Neuronal stem cell (in vitro differentiated cells): ENCODE data around the gene KCNK1.

Experiments used
- DNase-seq: peaks from one replicate; pipeline ENCODE4 v3.0.0-alpha.2; 2013; ENCODE audit warnings: low spot score
- H2AFZ ChIP-seq: one replicate; pipeline ENCODE4 v1.6.1; 2013; ENCODE audit warnings: mild to moderate bottlenecking, low read length, inconsistent platforms
- H2AK5ac ChIP-seq: 2 replicates; pipeline ENCODE4 v1.6.1; 2013; ENCODE audit warnings: low read depth, mild to moderate bottlenecking, inconsistent platforms, low read length, moderate library complexity, mixed read lengths
- H2BK120ac ChIP-seq: 2 replicates; pipeline ENCODE4 v1.6.1; 2013; ENCODE audit warnings: low read depth, mild to moderate bottlenecking, inconsistent platforms, low read length, moderate library complexity, mixed read lengths
- H2BK12ac ChIP-seq: one replicate; pipeline ENCODE4 v1.6.1; 2013; ENCODE audit warnings: low read length, inconsistent platforms
- H2BK15ac ChIP-seq: 2 replicates; pipeline ENCODE4 v1.6.1; 2013; ENCODE audit warnings: mild to moderate bottlenecking, low read length, inconsistent platforms, mixed read lengths
- H2BK5ac ChIP-seq: one replicate; pipeline ENCODE4 v1.6.1; 2013; ENCODE audit warnings: inconsistent platforms, mild to moderate bottlenecking, low read length, moderate library complexity
- H3K14ac ChIP-seq: one replicate; pipeline ENCODE4 v1.6.1; 2013; ENCODE audit warnings: low read length, inconsistent platforms
- H3K18ac ChIP-seq: 2 replicates; pipeline ENCODE4 v1.6.1; 2013; ENCODE audit warnings: low read length, inconsistent platforms
- H3K23ac ChIP-seq: 2 replicates; pipeline ENCODE4 v1.6.1; 2013; ENCODE audit warnings: low read depth, mild to moderate bottlenecking, mixed read lengths, low read length, inconsistent platforms; ENCODE audit not compliant: poor library complexity
- H3K27ac ChIP-seq: replicated peaks from 3 replicates; pipeline ENCODE4 v1.5.1; 2013; ENCODE audit warnings: low read length, inconsistent platforms
- H3K27me3 ChIP-seq, 3 experiments: 2 replicates each; pipeline ENCODE4 v1.6.1; 2013; ENCODE audit warnings: low read length in 3 of 3, mild to moderate bottlenecking in 2 of 3, inconsistent platforms in 1 of 3, low read depth in 1 of 3, mixed read lengths in 1 of 3, moderate library complexity in 1 of 3; ENCODE audit not compliant: control insufficient read depth in 3 of 3, insufficient read depth in 3 of 3
- H3K36me3 ChIP-seq, 2 donors: replicated peaks in 1 of 2; 2 replicates each; pipeline ENCODE4 v1.6.1; 2013; ENCODE audit warnings: low read length in 2 of 2; ENCODE audit not compliant: control insufficient read depth in 2 of 2, insufficient read depth in 2 of 2
- H3K4ac ChIP-seq: 2 replicates; pipeline ENCODE4 v1.6.1; 2013; ENCODE audit warnings: inconsistent platforms, mild to moderate bottlenecking, low read length, moderate library complexity
- H3K4me1 ChIP-seq, 2 donors: 1 replicate in 1 of 2; 2 replicates in 1 of 2; pipeline ENCODE4 v1.6.1; 2013; ENCODE audit warnings: low read length in 2 of 2, low read depth in 1 of 2; ENCODE audit not compliant: control insufficient read depth in 2 of 2, insufficient read depth in 1 of 2
- H3K4me2 ChIP-seq: one replicate; pipeline ENCODE4 v1.6.1; 2013; ENCODE audit warnings: mild to moderate bottlenecking, low read length, inconsistent platforms; ENCODE audit not compliant: insufficient read depth, poor library complexity, severe bottlenecking
- H3K4me3 ChIP-seq, 2 donors: 2 replicates each; pipeline ENCODE4 v1.5.1; 2013; ENCODE audit warnings: low read length in 2 of 2, mild to moderate bottlenecking in 2 of 2, inconsistent platforms in 1 of 2, moderate library complexity in 1 of 2
- H3K79me1 ChIP-seq: one replicate; pipeline ENCODE4 v1.6.1; 2013; ENCODE audit warnings: low read depth, mild to moderate bottlenecking, inconsistent platforms, low read length, moderate library complexity
- H3K9ac ChIP-seq: one replicate; pipeline ENCODE4 v1.6.1; 2013; ENCODE audit warnings: mild to moderate bottlenecking, low read depth, low read length, inconsistent platforms; ENCODE audit not compliant: poor library complexity
- H3K9me3 ChIP-seq, 2 donors: replicated peaks in 1 of 2; 2 replicates each; pipeline versions ENCODE3 to v1.6.1; 2013; ENCODE audit warnings: low read length in 2 of 2, mild to moderate bottlenecking in 2 of 2, inconsistent platforms in 1 of 2, low read depth in 1 of 2, mixed read lengths in 1 of 2, moderate library complexity in 1 of 2; ENCODE audit not compliant: control insufficient read depth in 2 of 2, insufficient read depth in 1 of 2
- H4K8ac ChIP-seq: one replicate; pipeline ENCODE4 v1.6.1; 2013; ENCODE audit warnings: low read depth, mild to moderate bottlenecking, inconsistent platforms, low read length, moderate library complexity
- H4K91ac ChIP-seq: one replicate; pipeline ENCODE4 v1.6.1; 2013; ENCODE audit warnings: low read length, low read depth, mild to moderate bottlenecking, inconsistent platforms; ENCODE audit not compliant: poor library complexity
- WGBS, 2 donors: extraction: QIAGEN DNeasy Blood & Tissue Kit; methylation state at CpG; one replicate each; pipeline ENCODE4 v1.1.7; 2013; ENCODE audit warnings: missing lambda C conversion rate in 2 of 2, mixed read lengths in 1 of 2; ENCODE audit not compliant: insufficient read length in 2 of 2, insufficient replicate concordance in 1 of 2; ENCODE audit errors: extremely low coverage in 2 of 2; 5-methylcytosine and 5-hydroxymethylcytosine counted together

The KCNK1 gene

GRCh38 chr1:233657466-233657865, 43.6 kb downstream of the KCNK1 start:
- no CpG with 5 or more reads among the region's 2 CpGs for WGBS, 2 donors

GRCh38 chr1:233659495-233659894, 45.6 kb downstream of the KCNK1 start:
- Histone ChIP-seq H2BK120ac (no peak overlapping the region), H3K4me2 (no peak overlapping the region), H2BK15ac (no peak overlapping the region), H3K36me3 (no peaks in the 10 kb centered on the region), H3K4ac (no peak overlapping the region), H3K79me1 (no peaks in the 10 kb centered on the region), H4K91ac (no peak overlapping the region), H3K4me3 (no peak overlapping the region), H4K8ac (no peak overlapping the region), H3K9ac (no peak overlapping the region), H3K18ac (no peak overlapping the region), H2BK12ac (no peak overlapping the region), H3K27me3 (no peaks in the 10 kb centered on the region), H3K27ac (no peak overlapping the region), H2BK5ac (no peak overlapping the region), H2AK5ac (no peak overlapping the region), H3K4me1 (no peaks in the 10 kb centered on the region), H2AFZ (no peak overlapping the region), H3K14ac (no peak overlapping the region), H3K9me3 (no peaks in the 10 kb centered on the region), H3K23ac (no peak overlapping the region)
- no peak for DNase-seq
- WGBS, 2 donors: no CpG with 5 or more reads among the region's 7 CpGs

More at GRCh38 chr1:233657466-233657865, 43.6 kb downstream of the KCNK1 start:
- Histone ChIP-seq H3K4me2 (no peak overlapping the region), H3K4me3 (no peak overlapping the region), H3K23ac (no peak overlapping the region), H3K4me1 (no peaks in the 10 kb centered on the region), H3K27ac (no peak overlapping the region), H3K9ac (no peak overlapping the region), H3K14ac (no peak overlapping the region), H3K18ac (no peak overlapping the region), H2BK15ac (no peak overlapping the region), H3K9me3 (no peaks in the 10 kb centered on the region), H2BK12ac (no peak overlapping the region), H2AFZ (no peak overlapping the region), H4K8ac (no peak overlapping the region), H3K79me1 (no peaks in the 10 kb centered on the region), H2BK120ac (no peak overlapping the region), H2BK5ac (no peak overlapping the region), H3K4ac (no peak overlapping the region), H4K91ac (no peak overlapping the region), H3K27me3 (no peaks in the 10 kb centered on the region), H2AK5ac (no peak overlapping the region), H3K36me3 (no peaks in the 10 kb centered on the region)
- no peak for DNase-seq

DNA sequence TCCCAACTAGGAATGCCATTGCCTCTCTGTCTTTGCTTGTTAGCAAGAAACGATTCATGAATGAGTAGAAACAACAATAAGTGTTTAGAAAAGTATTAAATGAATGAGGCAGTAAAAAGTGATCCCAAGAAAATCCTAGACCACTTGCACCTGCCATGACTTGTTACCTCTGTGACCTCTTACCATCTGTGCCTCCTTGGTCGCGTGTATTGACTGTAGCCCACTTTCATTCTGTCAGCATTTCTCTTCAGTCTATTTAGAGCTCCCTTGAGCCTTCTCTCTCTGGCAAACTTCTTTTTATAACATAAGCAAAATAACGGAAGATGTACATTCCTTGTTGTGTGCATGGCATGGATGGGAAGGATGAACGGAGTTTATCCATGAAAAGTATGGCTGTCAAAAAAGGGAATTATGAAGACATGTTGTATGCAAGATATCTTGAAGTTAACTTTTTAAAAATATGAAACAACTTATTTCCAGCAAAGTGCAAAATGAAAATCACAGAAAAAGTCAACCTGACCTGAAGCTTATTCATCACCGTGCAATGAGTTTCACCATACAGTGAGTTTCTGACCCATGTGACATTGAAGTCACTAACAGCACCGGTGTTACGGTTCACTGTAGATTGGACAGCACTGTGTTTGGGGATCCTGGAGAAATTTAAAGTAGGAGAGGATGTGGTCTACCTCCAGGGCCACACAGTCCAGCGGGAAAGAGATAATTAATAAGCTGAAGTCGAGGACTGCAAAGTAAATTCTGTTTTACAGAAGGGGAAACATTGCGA, 47.7 kb downstream of the KCNK1 start:
- no peak overlapping the region for H2AFZ ChIP-seq
- no peak overlapping the region for H3K23ac ChIP-seq
- no peaks in the 10 kb centered on the region for H3K9me3 ChIP-seq
- H3K9ac ChIP-seq: no peak overlapping the region
- H3K27me3 ChIP-seq: peaks cover 0 to 2% (median 0%) of the 10 kb centered on the region in 3 experiments
- no peak overlapping the region for H3K4ac ChIP-seq
- H3K36me3 ChIP-seq: no peaks in the 10 kb centered on the region
- DNase-seq: no peak
- peaks cover 0 to 2% of the 10 kb centered on the region in 2 donors for H3K4me1 ChIP-seq
- no peak overlapping the region for H2BK12ac ChIP-seq
- H4K8ac ChIP-seq: no peak overlapping the region
- no peak overlapping the region for H3K18ac ChIP-seq
- no peak overlapping the region for H2BK120ac ChIP-seq
- no peak overlapping the region for H2BK15ac ChIP-seq
- no peak overlapping the region for H2AK5ac ChIP-seq
- no CpG with 5 or more reads among the region's 11 CpGs for WGBS, 2 donors
- H4K91ac ChIP-seq: no peak overlapping the region
- no peaks in the 10 kb centered on the region for H3K79me1 ChIP-seq
- H3K4me3 ChIP-seq: no peak overlapping the region
- H2BK5ac ChIP-seq: no peak overlapping the region
- no peak overlapping the region for H3K4me2 ChIP-seq
- H3K14ac ChIP-seq: no peak overlapping the region
- no peak overlapping the region for H3K27ac ChIP-seq

DNA sequence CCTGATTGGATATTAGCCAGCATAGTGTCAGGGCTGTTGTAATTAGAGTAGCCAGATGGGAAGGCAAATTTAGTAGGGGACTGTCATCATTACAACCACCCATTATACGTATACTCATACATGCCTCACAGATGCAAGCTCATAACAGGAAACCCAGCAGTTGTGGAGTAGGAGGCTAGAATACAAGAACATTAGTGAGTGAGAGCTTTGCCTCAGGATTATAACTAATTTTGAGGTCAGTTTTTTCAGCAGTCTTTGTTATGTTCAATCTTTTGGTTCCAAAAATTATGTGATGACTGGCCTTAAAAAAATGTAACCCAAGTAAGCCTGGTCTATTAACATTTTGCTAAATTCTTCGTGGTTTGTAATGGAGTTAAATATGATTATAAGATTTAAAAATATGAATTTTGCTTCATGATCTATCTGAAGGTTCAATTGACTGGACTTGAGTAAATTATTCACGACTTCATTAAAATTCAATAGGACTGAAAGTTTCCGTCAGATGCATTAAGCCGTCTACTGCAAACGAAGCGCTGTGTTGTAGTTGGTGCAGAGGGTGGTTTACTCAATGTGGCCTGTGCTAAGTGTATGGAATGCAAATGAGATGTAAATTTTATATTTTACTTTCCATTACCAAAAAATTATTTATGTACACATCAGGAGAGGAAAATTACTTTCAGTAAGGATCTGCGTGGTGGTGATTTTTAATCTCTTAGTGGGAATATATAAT, 48.8 kb downstream of the KCNK1 start:
- H2BK12ac ChIP-seq: no peak overlapping the region
- no peak overlapping the region for H3K23ac ChIP-seq
- WGBS, 2 donors: no CpG with 5 or more reads among the region's 8 CpGs
- H4K8ac ChIP-seq: no peak overlapping the region
- H3K4me3 ChIP-seq: no peak overlapping the region
- no peak overlapping the region for H2AK5ac ChIP-seq
- H3K9ac ChIP-seq: no peak overlapping the region
- peaks cover 0 to 2% (median 0%) of the 10 kb centered on the region in 3 experiments for H3K27me3 ChIP-seq
- no peak overlapping the region for H3K18ac ChIP-seq
- H4K91ac ChIP-seq: no peak overlapping the region
- H3K27ac ChIP-seq: no peak overlapping the region
- H3K79me1 ChIP-seq: no peaks in the 10 kb centered on the region
- H3K4me2 ChIP-seq: no peak overlapping the region
- H2BK5ac ChIP-seq: no peak overlapping the region
- no peak overlapping the region for H3K4ac ChIP-seq
- H2AFZ ChIP-seq: no peak overlapping the region
- DNase-seq: no peak
- no peak overlapping the region for H2BK15ac ChIP-seq
- no peaks in the 10 kb centered on the region for H3K9me3 ChIP-seq
- H2BK120ac ChIP-seq: no peak overlapping the region
- H3K4me1 ChIP-seq: peaks cover 0 to 2% of the 10 kb centered on the region in 2 donors
- H3K14ac ChIP-seq: no peak overlapping the region
- no peaks in the 10 kb centered on the region for H3K36me3 ChIP-seq
